ENCODE results near the gene IFITM1. TPM values are rescaled to one million over a fixed set of nuclear protein-coding genes. Genes with fewer than 3 reads are reported as not detected.
"Not testable (repeated sequence)": the region's sequence is repeated elsewhere in the genome, so short reads cannot be mapped to it uniquely, and the experiment has no call there.

Gene IFITM1
- total and polyA plus RNA-seq, 2 experiments from 2014 or later, result 68.9 to 74.3 TPM

GRCh38 chr11:305844-306211 is 8.0 kb upstream of the IFITM1 start:
- Histone ChIP-seq H3K4me3 (no peak overlapping the region), H3K4me1 (ENCODE audit: low read depth) (peaks cover 16% of the 10 kb centered on the region), H3K9me3 (ENCODE audit: low read depth) (no peaks in the 10 kb centered on the region), H3K27ac (peak overlapping the region; percentile 87), H3K27me3 (no peaks in the 10 kb centered on the region), H3K36me3 (no peaks in the 10 kb centered on the region)
- no peak for TF ChIP-seq CTCF (IDR thresholded peaks at IDR 0.05; ENCODE audit: low read depth, low read length)
- no peak for DNase-seq (ENCODE audit: low read depth in 1 of 2, low spot score in 1 of 2)

- H3K9me3 ChIP-seq (ENCODE audit: low read depth), result no peaks in the 10 kb centered on the region
- TF ChIP-seq CTCF (IDR thresholded peaks at IDR 0.05; ENCODE audit: low read depth, low read length), result no peak
- H3K4me1 ChIP-seq (ENCODE audit: low read depth), result peaks cover 16% of the 10 kb centered on the region
- no peak for DNase-seq (ENCODE audit: low read depth in 1 of 2, low spot score in 1 of 2)
- no peaks in the 10 kb centered on the region for H3K36me3 ChIP-seq
- peak overlapping the region; percentile 87 for H3K27ac ChIP-seq
- H3K27me3 ChIP-seq, result no peaks in the 10 kb centered on the region
- no peak overlapping the region for H3K4me3 ChIP-seq
These were observed 7.0 kb upstream of the IFITM1 start for GRCh38 chr11:306645-307371.

- not testable (repeated sequence) for H3K4me3 ChIP-seq; H3K9me3 ChIP-seq (ENCODE audit: low read depth); H3K36me3 ChIP-seq; H3K27me3 ChIP-seq
- peak; percentile 85 to 93 for DNase-seq (ENCODE audit: low read depth in 1 of 2, low spot score in 1 of 2)
- Histone ChIP-seq H3K27ac (peak within 1 kb of the TSS; percentile 87), H3K4me1 (ENCODE audit: low read depth) (peaks cover 20% of the 10 kb centered on the region)
These were observed 5.8 kb upstream of the IFITM1 start, which contains the start of gene IFITM2 for GRCh38 chr11:307766-308708. TSS of gene IFITM2 (plus strand) at chr11:307816. CDS start at chr11:308193, 377 bp downstream.

- not testable (repeated sequence) for H3K9me3 ChIP-seq (ENCODE audit: low read depth); H3K4me3 ChIP-seq; H3K36me3 ChIP-seq; H3K27me3 ChIP-seq
- DNase-seq (ENCODE audit: low read depth in 1 of 2, low spot score in 1 of 2), result peak in 1 of 2 donors; percentile 8
- Histone ChIP-seq H3K4me1 (ENCODE audit: low read depth) (peaks cover 27% of the 10 kb centered on the region), H3K27ac (peak overlapping the region; percentile 87)
These were observed 4.8 kb upstream of the IFITM1 start for GRCh38 chr11:308740-309665.

GRCh38 chr11:309979-310572 is 3.8 kb upstream of the IFITM1 start:
- DNase-seq (ENCODE audit: low read depth in 1 of 2, low spot score in 1 of 2), result peak in 1 of 2 donors; percentile 38
- peaks cover 33% of the 10 kb centered on the region for H3K4me1 ChIP-seq (ENCODE audit: low read depth)
- H3K4me3 ChIP-seq; H3K9me3 ChIP-seq (ENCODE audit: low read depth); H3K27ac ChIP-seq; H3K27me3 ChIP-seq; H3K36me3 ChIP-seq: not testable (repeated sequence)

- H3K4me1 ChIP-seq (ENCODE audit: low read depth), result peaks cover 33% of the 10 kb centered on the region
- DNase-seq (ENCODE audit: low read depth in 1 of 2, low spot score in 1 of 2); H3K9me3 ChIP-seq (ENCODE audit: low read depth); H3K27ac ChIP-seq; H3K36me3 ChIP-seq; H3K27me3 ChIP-seq; H3K4me3 ChIP-seq: not testable (repeated sequence)
These were observed 2.7 kb upstream of the IFITM1 start for GRCh38 chr11:311013-311748.
